Effector CD8-positive, alpha-beta T cell (primary cell): ENCODE results near the gene EPHA8.

Experiments used
- DNase-seq: peaks from one replicate; lab custom pipeline; 2025; lab: John Stamatoyannopoulos, UW

The EPHA8 gene

DNA sequence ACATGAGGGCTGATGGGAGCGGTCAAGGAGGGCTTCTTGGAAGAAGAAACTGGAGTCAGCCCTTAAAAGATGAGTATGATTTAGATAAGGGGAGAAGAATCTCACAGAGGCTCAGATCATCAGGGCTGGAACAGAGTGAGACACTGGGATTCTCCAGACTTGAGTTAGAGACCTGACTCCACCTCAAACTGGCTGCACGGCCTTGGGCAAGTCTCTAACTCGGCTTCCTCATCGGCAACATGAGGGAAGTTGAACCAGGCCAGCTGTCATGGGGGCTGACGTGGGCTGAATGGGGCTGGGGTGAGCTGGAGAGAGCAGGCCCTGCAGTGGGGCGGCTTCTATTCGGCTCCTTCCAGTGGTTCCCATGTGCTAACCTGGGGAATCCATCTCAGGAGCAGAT is 82.6 kb downstream of the EPHA8 start:
- no peak for DNase-seq

GRCh38 chr1:22646384-22646783 is 83.1 kb downstream of the EPHA8 start:
- DNase-seq, result no peak

DNA sequence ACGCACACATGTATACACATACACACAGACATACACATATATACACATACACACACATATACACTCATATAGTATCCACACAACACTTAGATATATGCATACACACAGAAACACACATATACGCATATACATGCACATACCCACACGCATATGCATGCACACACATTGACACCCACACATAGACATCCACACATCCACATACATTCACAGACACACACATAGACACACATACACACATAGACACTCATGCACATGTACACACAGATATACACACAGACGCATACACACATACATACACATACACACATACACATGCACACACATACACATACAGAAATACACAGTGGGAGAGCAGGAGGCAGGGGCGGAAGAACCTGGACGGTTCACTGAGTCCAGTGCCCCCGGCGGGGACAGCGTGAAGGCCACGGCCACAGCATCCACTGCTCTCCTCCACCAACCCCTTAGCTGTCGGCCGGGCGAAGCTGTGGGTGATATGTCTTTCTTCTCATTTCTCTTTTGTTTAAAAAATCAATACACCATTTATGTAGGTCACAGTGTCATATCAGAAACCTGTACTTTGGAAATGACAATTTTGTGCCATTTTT is 86.9 kb downstream of the EPHA8 start:
- no peak for DNase-seq

DNA sequence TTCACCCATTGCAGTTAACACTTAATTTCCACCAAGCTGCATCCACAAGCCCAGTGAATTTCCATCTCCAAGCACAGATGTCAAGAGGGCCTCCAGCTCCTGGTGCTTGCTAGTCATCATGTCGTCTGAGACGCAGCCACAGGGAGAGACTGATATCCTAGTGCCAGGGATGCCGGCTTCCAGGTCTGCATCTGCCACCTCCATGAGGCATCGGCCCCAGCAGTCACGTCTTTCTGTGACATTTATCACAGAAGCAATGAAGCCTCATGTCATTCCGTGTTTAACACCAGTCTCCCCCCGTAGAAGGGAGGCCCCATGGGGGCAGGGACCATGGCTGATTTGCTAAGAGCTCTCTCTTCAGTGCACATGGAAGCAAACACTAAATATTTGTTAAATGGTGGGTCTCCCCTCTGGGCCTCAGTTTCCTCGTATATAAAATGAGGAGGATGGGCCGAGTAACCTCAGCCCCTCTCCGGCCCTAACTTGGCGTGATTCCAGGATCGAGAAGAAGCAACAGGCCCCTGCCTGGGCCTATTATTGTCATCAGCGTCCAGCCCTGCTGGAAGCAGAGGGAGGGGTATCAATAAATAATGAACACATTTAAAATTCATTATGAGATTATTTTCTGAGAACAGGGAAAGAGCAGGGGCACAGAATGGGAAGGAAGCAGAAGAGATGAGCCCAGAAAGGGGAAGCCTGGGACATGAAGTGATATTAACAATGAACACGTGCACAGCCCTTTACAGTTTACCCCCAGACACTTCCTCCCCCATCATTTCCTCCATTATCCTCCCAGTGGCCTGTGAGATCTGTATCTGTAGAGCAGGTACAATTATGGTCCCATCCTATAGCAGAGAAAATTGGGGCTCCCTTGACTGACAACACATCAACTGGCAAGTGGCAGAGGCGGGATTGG is 88.9 kb downstream of the EPHA8 start:
- no peak for DNase-seq

GRCh38 chr1:22652881-22653316 is 89.6 kb downstream of the EPHA8 start, which contains the start of gene C1QB:
Gene C1QB (plus strand): TSS chr1:22653236. CDS start chr1:22659463, 6,227 bp downstream.
- no peak for DNase-seq
